TTC549 (cell line): Measurements from ENCODE around the gene FOXC2.

ENCODE experiments used
- FAIRE-seq: peaks from 2 replicates; lab custom pipeline; 2012; peaks lifted over from hg19 to GRCh38; lab: Jason Lieb, UNC

The FOXC2 gene

DNA sequence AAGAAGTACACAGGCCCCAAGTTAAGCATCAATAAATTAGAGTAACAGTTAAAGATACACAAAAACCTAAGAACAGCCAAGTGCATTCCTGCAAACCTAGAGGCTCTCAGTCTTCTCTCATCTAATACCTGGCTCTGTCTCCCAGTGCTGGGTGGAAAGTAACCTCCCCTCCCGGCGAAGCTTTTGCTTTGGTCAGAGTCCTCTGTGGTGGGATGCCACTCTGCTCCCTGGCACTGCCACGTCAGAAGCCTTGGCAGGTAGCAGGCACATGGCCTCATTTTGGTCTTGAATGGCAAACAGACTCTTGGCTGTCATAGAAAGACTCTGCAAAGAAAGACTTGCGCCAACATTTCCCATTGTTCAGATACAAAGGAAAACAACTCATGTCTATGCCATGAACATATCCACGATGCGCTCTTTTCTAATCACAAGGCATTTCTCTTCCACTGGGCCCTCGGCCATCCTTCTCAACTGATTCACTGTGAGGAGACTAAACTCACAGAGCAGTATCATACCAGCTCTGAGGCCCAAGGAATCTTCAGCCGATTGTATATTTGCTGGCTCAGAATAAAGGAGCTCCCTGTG is 32.8 kb upstream of the FOXC2 start:
- FAIRE-seq: no peak

DNA sequence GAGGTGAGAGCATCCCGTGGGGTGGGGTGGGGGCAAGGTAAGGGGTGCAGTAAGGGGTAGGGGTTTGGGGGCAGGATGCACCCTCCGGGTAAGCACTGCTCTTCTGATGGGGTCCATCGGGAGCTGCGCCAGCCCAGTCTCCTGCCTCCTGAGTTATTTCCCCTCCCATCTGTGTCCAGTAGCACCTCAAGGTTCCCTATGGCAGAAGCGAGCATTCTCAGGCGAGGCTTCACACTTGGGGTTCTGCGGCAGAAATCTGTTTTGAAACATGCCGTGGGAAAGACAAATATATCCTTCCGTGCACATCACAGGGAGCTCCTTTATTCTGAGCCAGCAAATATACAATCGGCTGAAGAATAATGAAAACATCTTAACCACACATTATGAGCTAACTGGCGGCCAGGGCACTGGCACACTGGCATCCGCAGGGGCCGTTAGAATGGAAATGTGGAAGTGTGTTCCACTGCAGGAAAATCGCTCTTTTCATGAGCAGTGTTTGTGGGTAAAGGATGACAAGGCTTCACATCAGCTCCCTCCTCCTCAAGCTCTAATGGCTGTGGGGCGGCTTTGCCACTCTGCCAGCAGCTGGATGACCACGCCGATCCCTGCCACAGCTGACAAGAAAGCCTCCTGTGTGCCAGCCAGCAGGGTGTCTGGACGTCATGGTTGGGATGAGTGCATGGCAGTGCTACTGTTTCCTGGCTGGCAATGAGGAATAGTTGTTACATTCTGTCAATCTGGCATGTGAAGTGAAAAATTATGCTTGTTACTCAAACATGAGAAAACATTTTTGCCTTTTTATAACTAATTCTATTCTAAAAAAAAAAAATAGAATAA is 31.6 kb upstream of the FOXC2 start:
- FAIRE-seq: no peak

- no peak for FAIRE-seq
Measured at GRCh38 chr16:86536621-86537020, 30.0 kb upstream of the FOXC2 start.

DNA sequence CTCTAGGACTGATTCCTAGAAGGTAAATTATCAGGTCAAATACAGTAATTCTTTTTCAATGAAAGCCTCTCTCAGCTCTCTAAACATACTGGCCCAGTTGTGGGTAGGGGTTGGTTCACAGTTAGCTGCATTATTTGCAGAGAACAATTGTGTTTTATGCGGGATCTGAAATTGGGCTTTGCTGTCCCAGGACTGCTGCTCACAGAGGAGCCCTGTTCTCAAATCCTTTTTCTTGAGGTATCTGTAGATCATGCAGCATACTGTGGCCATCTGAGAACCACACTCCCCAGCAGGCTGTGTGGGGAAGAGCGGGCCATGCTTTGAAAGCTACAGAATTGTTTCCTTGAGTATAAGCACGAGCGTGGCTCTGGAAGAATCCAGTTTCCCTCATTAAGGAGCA is 29.1 kb upstream of the FOXC2 start:
- no peak for FAIRE-seq

- FAIRE-seq: no peak
Measured at GRCh38 chr16:86538196-86538780, 28.3 kb upstream of the FOXC2 start.

DNA sequence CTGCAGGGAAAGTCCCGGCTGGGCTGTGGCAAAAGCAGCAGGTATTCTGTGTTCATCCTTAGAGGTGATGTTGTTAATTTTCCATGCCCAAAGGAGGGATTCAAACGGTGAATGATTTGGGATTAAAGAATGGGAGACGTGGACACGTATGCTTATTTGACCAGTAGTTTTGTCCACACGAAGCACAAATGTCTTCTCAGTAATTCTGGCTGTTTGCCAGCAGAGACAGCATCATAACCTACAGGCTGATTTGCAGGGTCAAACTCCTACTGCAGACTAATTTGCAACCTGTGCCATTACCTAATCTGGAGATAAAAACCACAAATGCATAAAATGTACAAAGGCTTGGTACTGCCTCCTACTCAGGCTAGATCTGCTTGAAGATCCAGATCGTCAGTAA is 25.7 kb upstream of the FOXC2 start:
- FAIRE-seq: no peak

GRCh38 chr16:86541560-86541959 is 25.1 kb upstream of the FOXC2 start:
- FAIRE-seq: no peak

DNA sequence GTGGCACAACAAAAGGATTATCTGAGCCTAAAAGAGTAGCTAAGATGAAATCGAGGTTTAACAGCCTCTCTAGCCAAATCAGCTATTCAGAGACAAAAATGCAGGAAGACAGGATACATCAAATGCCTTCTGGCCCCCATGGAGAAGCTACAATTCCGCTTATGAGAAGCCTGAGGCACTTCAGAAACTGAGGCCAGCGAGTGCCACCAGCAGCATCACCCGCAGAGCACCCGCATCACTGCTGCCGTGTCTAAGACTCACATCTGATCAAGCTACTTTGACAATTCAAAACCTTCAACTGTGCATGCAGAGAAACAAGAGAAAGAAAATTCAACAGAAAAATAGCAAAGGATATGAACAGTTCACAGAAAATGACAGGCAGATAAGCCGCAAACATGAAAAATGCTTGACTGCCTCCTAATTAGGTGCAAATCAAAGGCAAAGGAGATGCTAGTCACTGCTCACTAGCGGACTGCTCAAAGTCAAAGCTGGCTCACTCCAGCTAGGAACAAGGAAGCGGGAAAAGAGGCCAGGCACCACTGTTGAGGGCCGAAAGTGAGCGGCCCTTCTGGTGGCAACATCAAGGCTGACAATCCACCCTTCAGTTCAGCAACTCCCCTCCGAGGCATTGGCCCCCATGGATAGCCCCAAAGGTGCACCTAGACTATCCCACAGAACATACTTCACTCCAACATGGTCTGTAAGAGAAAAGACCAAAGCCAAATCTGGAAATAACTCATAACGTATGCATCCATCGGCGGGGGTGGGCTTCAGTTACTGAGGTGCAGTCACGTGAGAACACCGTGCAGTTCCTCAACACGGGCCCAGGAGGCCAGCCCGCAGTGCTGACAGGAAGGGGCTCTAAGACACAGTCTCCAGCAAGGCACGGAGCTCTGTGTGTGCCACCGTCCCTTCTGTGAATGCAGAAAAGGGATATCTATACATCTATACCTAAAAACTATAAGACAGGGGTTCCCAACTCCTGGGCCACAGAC is 23.6 kb upstream of the FOXC2 start:
- no peak for FAIRE-seq

GRCh38 chr16:86545481-86545880 is 21.1 kb upstream of the FOXC2 start:
- FAIRE-seq: no peak

- no peak for FAIRE-seq
Measured at GRCh38 chr16:86545954-86546637, 20.5 kb upstream of the FOXC2 start.

DNA sequence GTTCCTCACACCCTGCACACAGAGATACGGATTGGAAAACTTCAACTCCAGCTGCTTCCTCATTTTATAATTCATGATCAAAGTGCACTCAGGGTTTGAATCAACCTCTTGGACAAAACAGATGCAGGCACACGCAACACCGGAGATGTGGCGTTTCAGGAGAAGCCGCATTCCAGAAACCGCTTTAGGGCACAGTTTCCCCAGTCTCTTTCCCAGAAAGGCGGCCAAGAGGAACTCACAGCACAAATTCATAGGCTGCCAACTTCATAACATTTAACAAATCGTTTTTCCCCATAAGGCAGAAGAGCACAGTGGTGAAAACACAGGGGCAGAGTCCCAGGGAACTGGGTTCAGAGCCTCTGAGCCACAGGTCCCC is 20.0 kb upstream of the FOXC2 start:
- no peak for FAIRE-seq

DNA sequence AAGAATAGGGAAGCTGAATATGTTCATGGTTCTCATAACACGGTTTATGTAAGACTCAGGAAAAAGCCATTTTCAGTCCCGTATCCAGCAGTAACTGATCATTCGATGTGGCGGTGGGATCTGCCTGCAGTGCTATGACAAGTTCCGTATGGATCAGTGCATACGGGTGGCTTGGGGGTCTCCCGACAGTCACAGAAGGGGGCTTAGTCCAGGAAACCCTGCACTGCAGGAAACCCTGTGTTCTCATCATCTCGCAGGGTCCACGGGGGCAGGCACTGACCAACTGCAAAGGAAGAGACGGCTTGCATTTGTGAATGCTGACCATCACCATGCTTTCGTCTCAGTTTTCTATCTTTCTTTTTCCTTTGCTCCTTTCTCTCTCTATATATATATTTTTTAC is 19.3 kb upstream of the FOXC2 start:
- no peak for FAIRE-seq

GRCh38 chr16:86549076-86549892 is 17.3 kb upstream of the FOXC2 start:
- no peak for FAIRE-seq

DNA sequence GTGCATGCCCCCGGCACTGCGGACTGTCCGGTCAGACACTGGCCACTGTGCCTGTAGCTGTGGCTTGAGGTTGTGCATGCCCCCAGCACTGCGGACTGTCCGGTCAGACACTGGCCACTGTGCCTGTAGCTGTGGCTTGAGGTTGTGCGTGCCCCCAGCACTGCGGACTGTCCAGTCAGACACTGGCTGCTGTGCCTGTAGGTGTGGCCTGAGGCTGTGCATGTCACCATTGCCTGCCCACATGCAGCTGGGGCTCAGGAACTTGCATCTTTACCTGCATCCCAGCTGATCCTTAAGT is 16.8 kb upstream of the FOXC2 start:
- FAIRE-seq: no peak

DNA sequence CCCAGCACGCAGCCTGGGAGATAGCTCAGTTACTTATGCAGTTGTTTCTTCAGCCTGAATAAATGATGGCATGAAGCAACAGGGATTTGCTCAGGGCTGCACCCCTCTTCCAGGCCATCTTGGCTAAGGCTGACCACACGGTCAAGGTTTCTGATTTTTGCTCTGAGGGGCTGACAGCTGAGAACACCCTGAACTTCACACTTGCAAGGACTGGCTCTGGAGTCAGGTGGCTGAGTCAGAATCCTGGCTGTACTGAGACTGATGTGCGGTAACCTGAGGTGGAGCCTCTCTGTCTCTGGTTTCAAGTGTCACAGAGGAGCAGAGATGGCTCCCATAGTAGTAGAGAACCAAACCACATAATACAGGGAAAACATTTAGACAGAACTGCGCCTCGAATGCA is 16.3 kb upstream of the FOXC2 start:
- FAIRE-seq: no peak

DNA sequence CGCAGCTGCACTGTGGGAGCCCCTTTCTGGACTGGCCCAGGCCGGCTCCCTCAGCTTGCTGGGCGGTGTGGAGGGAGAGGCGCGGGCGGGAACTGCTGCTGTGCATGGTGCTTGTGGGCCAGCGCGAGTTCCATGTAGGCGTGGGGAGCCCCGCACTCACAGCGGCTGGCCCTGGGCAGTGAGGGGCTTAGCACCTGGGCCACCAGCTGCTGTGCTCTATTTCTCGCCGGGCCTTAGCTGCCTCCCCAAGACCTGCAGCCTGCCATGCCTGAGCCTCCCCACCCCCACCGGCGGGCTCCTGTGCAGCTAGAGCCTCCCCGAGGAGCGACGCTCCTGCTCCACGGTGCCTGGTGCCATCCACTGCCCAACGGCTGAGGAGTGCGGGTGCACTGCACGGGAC is 13.3 kb upstream of the FOXC2 start:
- no peak for FAIRE-seq

DNA sequence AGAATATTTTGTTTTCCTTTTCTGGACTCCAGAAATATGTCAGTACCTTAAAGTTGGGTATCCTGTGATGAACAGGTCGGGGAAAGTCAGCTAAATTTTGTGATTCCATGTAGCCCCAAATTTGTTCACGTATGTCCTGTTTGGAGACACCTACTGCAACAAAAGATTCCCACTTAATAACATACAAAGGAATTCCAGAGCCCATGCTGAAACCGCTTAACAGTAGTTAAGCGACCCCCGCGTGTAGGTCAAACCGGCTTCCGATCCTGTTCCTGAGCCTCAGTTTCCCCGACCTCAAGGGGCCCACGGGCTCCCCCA is 12.1 kb upstream of the FOXC2 start:
- FAIRE-seq: no peak

GRCh38 chr16:86554917-86555703 is 11.5 kb upstream of the FOXC2 start, which contains the start of gene MTHFSD:
Gene MTHFSD, minus strand, starts transcription at chr16:86555235. Its CDS starts 51 bp downstream, at chr16:86555184.
- FAIRE-seq: no peak

DNA sequence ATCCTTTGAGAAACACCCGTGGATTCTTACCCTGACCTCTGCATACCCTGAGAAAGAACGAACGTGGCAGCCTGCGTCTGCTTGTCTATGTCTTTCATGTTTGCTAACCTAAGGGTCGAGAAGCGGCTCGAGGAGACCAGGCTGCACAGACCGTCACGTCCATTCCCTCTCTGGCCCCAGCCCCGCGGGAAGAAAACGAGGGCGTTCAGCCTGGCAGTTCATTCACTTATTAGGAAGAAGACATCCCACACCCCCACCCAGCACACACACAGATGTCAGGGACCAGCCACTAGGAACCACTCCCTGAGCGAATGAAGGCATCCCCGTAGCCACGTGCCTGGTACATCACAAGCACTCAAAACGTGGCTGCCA is 10.9 kb upstream of the FOXC2 start:
- no peak for FAIRE-seq

DNA sequence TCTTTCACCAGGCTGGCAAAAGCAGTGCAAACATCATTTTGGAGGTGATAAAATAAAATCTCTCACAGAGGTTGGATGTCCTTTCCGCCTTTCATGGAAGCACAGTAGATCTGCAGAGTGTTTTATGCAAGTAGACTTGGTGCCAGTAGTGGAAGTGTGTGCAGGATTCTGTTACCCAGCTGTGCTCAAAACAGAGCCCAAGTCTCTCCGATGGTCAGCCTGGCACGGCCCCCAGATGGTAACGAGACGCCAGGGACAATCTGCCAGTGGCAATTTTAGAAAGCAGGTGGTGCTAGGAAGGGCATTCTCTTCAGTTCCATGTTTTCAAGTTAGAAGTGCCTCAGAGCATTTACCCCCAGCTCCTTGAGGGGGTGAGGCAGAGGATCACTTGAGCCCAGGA is 10.1 kb upstream of the FOXC2 start:
- no peak for FAIRE-seq

DNA sequence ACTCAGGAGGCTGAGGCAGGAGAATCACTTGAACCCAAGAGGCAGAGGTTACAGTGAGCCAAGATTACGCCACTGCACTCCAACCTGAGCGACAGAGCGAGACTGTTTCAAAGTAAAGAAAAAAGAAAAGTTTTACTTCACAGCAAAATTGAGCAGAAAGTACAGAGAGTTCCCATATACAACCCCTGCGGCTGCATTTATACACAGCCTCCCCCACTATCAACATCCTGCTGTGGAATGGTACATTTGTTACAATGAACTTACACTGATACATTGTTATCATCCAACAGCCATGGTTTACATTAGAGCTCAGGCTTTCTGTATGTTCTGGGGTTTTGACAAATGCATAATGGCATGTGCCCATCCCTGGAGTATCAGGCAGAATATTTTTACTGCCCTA is 9.0 kb upstream of the FOXC2 start:
- no peak for FAIRE-seq
